GM21529 (cell line): ENCODE measurements around the gene PIK3C2A.
"Not testable (repeated sequence)": the region's sequence is repeated elsewhere in the genome, so short reads cannot be mapped to it uniquely, and the experiment has no call there.

Experiments used
- ATAC-seq: cut with Tn5 transposase; IDR thresholded peaks from one replicate; pipeline ENCODE4 v1.9.1; 2021; ENCODE audit not compliant: unreplicated experiment

PIK3C2A gene, protein sequence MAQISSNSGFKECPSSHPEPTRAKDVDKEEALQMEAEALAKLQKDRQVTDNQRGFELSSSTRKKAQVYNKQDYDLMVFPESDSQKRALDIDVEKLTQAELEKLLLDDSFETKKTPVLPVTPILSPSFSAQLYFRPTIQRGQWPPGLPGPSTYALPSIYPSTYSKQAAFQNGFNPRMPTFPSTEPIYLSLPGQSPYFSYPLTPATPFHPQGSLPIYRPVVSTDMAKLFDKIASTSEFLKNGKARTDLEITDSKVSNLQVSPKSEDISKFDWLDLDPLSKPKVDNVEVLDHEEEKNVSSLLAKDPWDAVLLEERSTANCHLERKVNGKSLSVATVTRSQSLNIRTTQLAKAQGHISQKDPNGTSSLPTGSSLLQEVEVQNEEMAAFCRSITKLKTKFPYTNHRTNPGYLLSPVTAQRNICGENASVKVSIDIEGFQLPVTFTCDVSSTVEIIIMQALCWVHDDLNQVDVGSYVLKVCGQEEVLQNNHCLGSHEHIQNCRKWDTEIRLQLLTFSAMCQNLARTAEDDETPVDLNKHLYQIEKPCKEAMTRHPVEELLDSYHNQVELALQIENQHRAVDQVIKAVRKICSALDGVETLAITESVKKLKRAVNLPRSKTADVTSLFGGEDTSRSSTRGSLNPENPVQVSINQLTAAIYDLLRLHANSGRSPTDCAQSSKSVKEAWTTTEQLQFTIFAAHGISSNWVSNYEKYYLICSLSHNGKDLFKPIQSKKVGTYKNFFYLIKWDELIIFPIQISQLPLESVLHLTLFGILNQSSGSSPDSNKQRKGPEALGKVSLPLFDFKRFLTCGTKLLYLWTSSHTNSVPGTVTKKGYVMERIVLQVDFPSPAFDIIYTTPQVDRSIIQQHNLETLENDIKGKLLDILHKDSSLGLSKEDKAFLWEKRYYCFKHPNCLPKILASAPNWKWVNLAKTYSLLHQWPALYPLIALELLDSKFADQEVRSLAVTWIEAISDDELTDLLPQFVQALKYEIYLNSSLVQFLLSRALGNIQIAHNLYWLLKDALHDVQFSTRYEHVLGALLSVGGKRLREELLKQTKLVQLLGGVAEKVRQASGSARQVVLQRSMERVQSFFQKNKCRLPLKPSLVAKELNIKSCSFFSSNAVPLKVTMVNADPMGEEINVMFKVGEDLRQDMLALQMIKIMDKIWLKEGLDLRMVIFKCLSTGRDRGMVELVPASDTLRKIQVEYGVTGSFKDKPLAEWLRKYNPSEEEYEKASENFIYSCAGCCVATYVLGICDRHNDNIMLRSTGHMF (N-terminal part only)

DNA sequence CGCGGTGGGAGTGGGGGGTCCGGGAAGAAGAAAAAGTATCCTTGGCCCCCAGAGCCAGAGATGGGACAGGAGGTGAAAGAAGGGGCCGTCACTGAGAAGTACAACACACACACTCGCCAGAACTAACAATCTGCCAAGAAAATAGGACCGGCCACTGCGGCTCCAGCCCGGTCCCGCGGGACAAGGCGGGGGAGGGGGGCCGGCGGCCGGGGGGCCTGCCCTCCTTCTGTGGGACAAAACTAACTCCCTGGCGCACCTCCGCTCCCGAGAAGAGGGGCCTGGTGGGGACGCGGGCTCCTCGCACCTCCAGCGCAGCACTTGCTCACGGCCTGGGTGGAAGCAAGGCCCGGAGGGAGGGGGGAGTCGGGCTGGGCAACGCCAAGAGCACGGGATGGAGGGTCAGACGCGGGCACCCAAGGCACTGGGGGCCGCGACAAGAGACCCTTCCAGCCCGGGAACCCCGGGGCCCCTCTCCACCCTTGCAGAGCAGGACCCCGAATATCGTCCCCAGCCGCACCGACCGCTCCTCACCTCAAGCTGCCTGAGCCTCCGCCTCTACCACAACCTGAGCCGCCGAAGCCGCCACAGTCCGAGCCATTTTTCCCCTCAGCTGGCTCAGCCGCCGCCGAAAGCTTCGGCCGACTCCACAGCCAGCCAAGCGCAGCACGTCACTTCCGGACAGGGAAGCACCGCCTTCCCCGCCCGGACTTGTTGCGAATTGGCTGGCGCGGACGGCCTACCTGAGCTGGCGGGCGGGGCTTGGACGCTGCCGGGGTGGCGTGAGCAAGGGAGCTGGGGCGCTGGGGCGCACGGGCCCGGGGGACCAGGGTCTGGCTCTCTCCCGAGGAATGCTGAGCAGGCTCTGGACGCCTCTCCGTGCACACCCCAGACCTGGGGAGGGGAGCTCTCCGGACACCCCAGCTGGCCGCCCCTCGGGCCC is at the start of gene PIK3C2A:
Gene PIK3C2A, minus strand, starts transcription at position 670 of the 940 bp plus-strand sequence. CDS start 38,245 bp downstream, outside the sequence.
- peak; percentile 96 for ATAC-seq

DNA sequence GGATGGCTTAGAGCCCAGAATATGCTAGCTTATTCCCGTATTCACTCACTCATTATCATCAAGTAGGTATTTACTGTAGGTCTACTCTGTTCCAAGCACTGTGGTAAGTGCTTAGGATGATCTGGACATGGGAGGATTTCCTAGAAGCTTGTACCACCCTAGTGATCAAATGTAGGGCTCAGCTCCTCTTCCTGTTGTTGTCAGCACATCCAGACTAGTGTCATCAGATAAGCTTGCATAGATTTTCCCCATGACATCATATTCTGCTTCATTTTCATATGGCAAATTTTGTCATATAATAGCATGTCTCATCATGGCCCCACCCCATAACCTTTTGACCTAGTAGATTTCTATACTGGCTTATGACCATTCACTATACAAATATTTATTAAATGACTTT is 49.4 kb upstream of the PIK3C2A start:
- ATAC-seq = no peak

DNA sequence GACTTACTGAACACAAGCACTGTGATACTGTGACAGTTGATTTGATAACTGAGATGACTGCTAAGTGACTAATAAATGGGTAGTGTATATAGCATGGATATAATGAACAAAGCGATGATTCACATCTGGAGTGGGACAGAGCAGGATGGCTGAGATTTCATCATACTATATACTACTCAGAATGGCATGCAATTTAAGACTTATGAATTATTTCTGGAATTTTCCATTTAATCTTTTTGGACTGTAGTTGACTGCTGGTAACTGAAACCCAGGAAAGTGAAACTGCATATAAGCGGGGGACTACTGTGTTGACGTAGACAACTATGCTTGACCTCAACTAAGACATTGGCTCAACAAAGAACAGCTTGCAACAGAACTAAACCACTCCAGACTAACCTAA is 48.7 kb upstream of the PIK3C2A start:
- no peak for ATAC-seq

DNA sequence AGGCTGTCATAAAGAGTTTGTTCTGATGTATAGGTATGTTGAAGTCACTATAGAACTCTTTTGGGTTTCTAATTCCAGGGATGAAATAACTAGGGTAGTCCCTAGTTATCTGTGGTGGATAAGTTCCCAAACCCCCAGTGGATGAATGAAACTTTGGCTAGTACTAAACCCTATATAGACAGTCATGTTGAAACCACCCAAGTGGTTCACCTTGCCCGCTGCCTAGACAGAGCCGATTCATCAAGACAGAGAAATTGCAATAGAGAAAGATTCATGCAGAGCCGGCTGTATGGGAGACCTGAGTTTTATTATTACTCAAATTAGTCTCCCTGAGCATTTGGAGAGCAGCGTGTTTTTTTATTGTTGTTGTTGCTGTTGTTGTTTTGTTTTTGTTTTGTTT is 44.9 kb upstream of the PIK3C2A start:
- no peak for ATAC-seq

DNA sequence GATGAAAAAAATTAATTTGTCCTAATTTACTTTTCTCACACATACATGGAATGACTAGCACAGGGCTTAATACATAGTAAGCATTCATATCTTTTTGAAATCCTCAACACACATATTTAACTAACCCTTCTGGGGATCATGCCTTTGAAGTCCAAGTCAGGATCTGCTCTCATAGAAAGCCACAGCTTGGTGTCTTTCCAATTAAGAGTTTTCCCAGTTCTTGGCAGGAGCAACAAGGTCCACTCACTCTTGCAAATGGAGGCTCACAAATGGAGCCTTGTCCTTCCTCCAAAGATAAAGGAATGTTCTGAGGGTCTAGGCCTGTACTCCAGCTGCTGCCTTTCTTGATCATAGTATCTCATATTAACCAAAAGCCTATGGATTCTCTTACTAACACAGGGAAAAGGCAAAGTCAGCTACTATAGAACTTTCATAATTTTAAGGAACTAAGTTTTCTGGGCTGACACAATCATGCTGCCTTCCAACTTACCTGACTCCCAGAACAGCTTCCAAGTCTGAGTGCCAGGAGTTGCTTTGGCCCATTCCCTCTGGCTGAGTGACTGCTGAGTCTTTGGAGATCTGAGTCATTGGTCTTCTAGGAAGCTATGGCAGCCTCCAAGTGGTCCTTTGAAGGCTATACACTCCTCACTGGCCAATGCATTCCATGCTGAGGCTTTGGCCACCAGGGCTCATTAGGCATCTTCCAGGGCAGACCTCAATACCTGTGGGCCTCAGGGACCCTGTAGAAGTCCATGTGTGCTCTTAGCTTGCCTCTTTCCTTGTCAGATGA is 43.0 kb upstream of the PIK3C2A start:
- ATAC-seq = no peak

DNA sequence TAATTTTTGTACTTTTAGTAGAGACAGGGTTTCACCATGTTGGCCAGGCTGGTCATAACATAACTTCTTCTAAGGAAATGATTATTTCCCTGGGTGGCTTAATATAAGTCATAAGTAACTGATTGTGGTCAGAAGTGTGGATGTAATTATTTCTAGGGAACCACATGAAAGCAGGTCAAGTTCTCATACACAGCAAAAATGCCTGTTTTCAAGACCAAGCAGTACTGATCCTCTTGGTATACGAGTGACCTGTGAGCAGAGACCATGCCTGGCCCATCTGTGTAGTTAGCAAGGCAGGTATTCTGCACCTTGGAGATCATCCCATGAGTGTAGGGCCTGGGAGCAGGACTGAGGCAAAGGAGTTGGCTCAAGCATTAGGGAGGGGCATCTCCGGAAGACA is 36.3 kb upstream of the PIK3C2A start:
- ATAC-seq = peak; percentile 76

DNA sequence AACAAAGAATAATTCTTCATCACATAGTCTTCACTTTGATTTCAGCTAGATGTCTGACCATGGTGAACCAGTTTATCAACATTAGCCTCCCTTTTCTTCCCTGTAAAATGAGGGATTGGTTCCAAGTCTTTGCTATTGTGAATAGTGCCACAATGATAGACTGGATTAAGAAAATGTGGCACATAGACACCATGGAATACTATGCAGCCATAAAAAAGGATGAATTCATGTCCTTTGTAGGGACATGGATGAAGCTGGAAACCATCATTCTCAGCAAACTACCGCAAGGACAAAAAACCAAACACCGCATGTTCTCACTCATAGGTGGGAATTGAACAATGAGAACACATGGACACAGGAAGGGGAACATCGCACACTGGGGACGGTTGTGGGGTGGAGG is 35.2 kb upstream of the PIK3C2A start:
- not testable (repeated sequence) for ATAC-seq

DNA sequence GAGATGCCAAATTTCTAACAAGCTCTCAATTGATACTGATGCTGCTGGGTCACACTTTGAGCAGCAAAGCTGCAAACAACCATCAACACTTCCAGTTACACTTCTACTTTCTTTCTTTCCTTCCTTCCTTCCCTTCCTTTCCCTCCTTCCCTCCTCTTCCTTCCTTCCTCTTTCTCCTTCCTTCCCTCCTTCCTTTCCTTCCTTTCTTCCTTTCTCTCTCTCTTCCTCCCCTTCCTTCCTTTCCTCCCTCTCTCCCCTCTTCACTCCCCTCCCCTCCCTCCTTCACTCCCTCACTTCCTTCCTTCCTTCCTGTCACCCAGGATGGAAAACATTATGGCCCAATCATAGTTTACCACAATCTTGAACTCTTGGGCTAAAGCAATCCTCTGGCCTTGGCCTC is 33.0 kb upstream of the PIK3C2A start:
- ATAC-seq = no peak

DNA sequence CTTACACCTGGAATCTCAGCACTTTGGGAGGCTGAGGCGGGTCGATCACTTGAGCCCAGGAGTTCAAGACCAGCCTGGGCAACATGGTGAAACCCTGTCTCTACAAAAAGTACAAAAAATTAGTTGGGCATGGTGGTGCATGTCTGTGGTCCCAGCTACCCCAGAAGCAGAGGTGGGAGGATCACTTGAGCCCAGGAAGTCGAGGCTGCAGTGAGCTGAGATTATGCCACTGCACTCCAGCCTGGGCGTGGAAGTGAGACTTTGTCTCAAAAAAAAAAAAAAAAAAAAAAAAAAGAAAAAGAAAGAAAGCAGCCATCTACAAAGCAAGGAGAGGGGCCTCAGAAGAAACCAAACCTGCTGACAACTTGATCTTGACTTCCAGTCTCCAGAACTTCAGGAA is 32.1 kb upstream of the PIK3C2A start:
- not testable (repeated sequence) for ATAC-seq

DNA sequence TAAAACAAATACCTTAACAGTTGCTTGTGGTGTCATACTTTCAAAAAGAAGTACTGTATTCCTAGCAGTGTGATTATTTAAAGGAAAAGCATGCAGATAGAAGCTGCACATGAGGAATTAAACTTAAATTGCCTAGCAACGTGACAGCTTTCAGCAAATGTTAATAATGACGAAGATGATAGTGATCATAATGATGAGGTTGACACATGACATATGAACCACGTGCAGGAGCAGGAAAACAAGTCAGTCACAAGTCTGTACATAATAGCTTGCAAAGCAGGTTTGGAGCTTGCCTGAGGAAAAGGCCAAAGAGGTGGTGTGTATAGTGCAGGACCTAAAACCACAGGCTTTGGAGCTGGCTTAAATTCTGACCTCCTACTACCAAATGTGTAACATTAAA is 30.6 kb upstream of the PIK3C2A start:
- ATAC-seq = no peak

DNA sequence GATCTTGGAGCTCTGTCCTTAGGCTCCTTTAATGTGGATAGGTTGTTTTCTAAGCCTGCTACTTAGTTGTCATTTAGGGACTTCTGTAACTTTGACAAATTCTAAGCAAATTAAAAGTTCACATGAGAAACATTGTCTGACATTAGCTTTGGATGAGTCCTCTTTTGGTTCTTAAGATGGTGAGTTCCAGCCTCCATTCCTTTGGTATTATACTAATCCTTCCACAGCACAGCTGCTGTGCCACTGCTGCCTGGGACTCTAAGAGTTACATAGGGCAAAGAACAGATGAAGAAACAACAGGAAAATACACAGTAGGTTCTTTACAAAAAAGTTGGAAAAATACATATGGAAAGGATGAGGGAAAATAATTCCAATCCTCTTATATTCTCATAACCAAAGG is 25.3 kb upstream of the PIK3C2A start:
- ATAC-seq = no peak

DNA sequence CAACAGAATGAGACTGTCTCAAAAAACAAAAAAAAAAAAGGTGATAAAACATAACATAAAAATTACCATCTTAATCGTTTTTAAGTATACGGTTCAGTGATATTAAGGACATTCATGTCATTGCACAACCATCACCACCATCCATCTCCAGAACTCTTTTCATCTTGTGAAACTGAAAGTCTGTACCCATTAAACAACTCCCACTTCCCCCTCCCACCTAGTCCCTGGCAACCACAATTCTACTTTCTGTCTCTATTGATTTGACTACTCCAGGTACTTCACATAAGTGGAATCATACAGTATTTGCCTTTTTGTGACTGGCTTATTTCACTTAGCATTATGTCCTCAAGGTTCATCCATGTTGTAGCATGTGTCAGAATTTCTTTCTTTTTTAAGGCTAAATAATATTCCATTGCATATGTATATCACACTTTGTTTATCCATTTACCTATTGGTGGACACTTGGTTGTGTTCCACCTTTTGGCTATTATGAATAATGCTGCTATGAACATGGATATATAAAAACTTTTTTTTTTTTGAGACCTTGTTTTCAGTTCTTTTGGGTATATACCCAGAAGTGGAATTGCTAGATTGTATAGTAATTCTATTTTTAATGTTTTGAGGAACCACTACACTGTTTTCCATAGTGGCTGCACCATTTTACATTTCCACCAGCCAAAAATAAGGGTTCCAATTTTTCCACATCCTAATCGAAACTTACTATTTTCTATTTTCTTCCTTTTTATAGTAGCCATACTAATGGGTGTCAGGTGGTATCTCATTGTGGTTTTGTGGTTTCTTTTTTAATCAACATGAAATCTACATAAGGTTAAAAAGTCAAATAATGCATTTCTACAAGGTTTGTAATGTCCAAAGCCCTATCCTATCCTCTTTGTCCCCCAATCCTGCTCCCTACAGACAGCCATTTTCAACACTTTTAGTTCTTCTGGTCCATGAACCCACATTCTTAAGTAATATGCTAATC is 23.4 kb upstream of the PIK3C2A start:
- peak; percentile 91 for ATAC-seq

DNA sequence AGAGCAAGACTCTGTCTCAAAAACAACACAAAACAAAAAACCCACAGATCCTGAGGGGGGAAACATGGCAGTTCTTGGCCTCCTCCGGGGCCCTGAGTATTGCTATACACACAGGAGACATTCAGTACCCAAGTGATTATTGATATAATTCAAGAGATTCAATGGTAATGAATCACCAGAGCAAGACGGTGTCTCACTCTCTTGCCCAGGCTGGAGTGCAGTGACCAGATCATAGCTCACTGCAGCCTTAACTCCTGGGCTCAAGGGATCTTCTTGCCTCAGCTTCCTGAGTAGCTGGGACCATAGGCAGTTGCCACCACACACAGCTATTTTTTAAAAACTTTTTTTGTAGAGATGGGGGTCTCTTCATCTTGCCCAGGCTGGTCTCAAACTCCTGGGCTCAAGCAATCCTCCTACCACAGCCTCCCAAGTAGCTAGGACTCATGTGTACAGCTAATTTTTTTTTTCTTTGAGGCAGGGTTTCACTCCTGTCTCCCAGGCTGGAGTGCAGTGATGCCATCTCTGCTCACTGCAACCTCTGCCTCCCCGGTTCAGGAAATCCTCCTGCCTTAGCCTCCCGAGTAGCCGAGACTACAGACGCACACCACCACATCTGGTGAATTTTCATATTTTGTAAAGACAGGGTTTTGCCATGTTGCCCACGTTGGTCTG is 21.8 kb upstream of the PIK3C2A start:
- no peak for ATAC-seq

DNA sequence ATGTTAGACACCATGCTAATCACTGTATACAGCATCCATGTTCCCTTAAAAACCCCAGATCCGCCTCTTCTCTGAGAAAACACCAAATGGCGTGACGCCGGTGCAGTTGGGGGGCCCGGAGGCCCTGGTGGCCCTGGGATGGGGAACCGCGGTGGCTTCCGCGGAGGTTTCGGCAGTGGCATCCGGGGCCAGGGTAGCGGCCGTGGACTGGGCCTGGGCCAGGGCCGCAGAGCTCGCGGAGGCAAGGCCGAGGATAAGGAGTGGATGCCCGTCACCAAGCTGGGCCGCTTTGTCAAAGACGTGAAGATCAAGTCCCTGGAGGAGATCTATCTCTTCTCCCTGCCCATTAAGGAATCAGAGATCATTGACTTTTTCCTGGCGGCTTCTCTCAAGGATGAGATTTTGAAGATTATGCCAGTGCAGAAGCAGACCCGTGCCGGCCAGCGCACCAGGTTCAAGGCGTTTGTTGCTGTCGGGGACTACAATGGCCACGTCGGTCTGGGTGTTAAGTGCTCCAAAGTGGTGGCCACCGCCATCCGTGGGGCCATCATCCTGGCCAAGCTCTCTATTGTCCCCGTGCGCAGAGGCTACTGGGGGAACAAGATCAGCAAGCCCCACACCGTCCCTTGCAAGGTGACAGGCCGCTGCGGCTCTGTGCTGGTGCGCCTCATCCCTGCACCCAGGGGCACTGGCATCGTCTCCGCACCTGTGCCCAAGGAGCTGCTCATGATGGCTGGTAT is 20.6 kb upstream of the PIK3C2A start:
- not testable (repeated sequence) for ATAC-seq

DNA sequence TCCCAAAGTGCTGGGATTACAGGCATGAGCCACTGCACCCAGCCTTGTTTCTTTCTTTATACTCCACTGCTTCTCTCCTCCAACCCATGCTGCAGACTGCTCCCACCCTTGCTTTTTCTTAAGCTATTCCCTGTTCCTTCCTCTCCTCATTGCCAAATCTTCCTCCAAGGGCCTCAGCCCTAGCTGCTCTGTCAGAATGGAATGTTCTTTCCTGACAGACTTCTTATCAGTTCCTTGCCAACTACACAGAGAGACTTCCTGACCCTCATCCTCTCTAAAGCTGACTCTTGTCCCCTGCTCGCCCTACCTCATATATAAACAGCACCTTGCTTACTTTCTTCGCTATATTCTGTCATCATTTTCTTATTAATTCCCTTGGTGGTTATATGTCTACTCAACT is 16.9 kb upstream of the PIK3C2A start:
- ATAC-seq = no peak

DNA sequence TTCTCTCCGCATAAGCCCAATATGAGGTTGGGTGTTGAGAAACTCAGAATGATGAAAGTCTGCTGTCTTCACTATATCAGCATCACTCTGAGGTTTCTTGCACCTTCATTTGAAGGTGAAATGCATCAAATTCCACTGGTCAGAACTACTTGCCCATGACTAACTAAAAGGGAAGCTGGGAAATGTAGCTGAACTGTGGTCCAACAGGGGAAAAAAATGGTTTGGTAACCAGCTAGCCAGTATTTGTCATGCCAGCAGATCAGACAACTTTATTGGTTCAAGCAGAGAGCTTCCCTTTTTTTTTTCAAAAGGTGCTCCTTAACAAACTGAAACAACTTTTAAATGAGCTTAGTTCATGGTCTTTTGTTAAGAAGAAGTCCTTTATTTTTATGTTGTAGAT is 14.2 kb upstream of the PIK3C2A start:
- no peak for ATAC-seq

DNA sequence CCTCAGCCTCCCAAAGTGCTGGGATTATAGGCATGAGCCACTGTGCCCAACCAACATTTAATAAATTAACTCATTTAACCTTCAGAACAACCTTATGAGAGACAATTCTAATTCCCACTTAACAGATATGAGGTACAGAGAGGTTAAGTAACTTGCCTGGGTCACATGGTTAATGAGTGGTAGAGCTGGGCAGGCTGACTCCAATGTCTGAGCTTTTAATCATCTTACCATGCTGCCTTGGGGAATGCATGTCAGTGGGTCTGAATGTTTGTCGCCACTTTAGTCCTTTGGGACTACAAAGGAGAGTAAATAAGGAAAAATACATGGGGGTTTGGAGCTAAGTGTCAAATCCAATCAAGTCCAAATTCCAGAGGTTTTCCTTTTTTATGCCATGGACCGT is 11.2 kb upstream of the PIK3C2A start:
- ATAC-seq = no peak
